Measurements from ENCODE around the gene TAMALIN.

TAMALIN gene

GRCh38 chr12:52014567-52015530 lies 8.1 kb downstream of the TAMALIN start:
- DNase-seq (ENCODE audit: low read depth) = no peak

GRCh38 chr12:52015532-52016041 lies 8.8 kb downstream of the TAMALIN start:
- no peak for DNase-seq (ENCODE audit: low read depth)

- DNase-seq (ENCODE audit: low read depth) = no peak
Measured at GRCh38 chr12:52018433-52019112, 11.8 kb downstream of the TAMALIN start.

- DNase-seq (ENCODE audit: low read depth) = no peak
Measured at GRCh38 chr12:52019113-52019770, 12.5 kb downstream of the TAMALIN start.

- DNase-seq (ENCODE audit: low read depth) = no peak
Measured at GRCh38 chr12:52020539-52021336, 14.0 kb downstream of the TAMALIN start.

- DNase-seq (ENCODE audit: low read depth) = no peak
Measured at GRCh38 chr12:52022841-52023181, 16.1 kb downstream of the TAMALIN start.

- DNase-seq (ENCODE audit: low read depth) = no peak
Measured at GRCh38 chr12:52023182-52023975, 16.6 kb downstream of the TAMALIN start.

GRCh38 chr12:52023976-52024688 lies 17.4 kb downstream of the TAMALIN start:
- DNase-seq (ENCODE audit: low read depth) = no peak

GRCh38 chr12:52024845-52025230 lies 18.1 kb downstream of the TAMALIN start:
- no peak for DNase-seq (ENCODE audit: low read depth)

GRCh38 chr12:52026263-52026662 lies 19.5 kb downstream of the TAMALIN start:
- DNase-seq (ENCODE audit: low read depth) = no peak

- no peak for DNase-seq (ENCODE audit: low read depth)
Measured at GRCh38 chr12:52027085-52027843, 20.5 kb downstream of the TAMALIN start.

GRCh38 chr12:52029685-52030084 lies 22.9 kb downstream of the TAMALIN start:
- no peak for DNase-seq (ENCODE audit: low read depth)

GRCh38 chr12:52032446-52032803 lies 25.7 kb downstream of the TAMALIN start:
- no peak for DNase-seq (ENCODE audit: low read depth)

- DNase-seq (ENCODE audit: low read depth) = peak; percentile 86
Measured at GRCh38 chr12:52032804-52033445, 26.2 kb downstream of the TAMALIN start.

GRCh38 chr12:52033446-52034140 lies 26.8 kb downstream of the TAMALIN start:
- DNase-seq (ENCODE audit: low read depth) = no peak

- no peak for DNase-seq (ENCODE audit: low read depth)
Measured at GRCh38 chr12:52035190-52035589, 28.4 kb downstream of the TAMALIN start.

GRCh38 chr12:52035926-52036325 lies 29.2 kb downstream of the TAMALIN start:
- no peak for DNase-seq (ENCODE audit: low read depth)

- no peak for DNase-seq (ENCODE audit: low read depth)
Measured at GRCh38 chr12:52036587-52037171, 29.9 kb downstream of the TAMALIN start.

Data from non-pigmented ciliary epithelial cell (primary cell).